Prostate gland (tissue), 2 donors: ENCODE measurements around the gene EPHB2.

ENCODE experiments used
- POLR2A ChIP-seq: fragments of 450-650 bp; IDR thresholded peaks from one replicate; pipeline ENCODE4 v1.6.1; 2016; ENCODE audit warnings: antibody characterized with exemption, mild to moderate bottlenecking
- TF ChIP-seq, protein P1 (sequence below), 4 experiments: fragments of 200-600 bp in 2 of 4; fragments of 450-650 bp in 2 of 4; sonication (generic) in 2 of 4; IDR thresholded peaks; 1 replicate in 3 of 4; 2 replicates in 1 of 4; pipeline ENCODE4 v1.5.1; 2016 to 2019; ENCODE audit warnings: antibody characterized with exemption in 4 of 4, mild to moderate bottlenecking in 2 of 4, moderate library complexity in 2 of 4

DNA sequence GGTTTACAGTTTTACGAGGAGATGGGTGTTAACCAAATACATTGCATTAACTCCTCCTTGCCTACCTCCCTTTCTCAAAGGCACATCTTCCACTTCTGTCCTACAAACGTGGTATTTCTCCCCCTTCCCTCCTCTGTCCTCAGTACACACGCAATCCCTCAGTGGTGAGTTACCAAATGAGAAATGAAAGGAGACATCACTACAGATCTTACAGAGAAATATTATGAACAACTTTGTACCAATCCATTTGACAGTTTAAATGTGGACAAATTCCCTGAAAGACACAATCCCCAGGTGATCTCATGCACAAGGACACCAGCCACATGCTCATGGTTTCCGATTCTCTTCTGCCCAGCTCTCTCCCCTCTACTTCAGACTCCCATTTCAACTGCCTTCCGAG is 255.7 kb downstream of the EPHB2 start:
- TF ChIP-seq, protein P1, sequence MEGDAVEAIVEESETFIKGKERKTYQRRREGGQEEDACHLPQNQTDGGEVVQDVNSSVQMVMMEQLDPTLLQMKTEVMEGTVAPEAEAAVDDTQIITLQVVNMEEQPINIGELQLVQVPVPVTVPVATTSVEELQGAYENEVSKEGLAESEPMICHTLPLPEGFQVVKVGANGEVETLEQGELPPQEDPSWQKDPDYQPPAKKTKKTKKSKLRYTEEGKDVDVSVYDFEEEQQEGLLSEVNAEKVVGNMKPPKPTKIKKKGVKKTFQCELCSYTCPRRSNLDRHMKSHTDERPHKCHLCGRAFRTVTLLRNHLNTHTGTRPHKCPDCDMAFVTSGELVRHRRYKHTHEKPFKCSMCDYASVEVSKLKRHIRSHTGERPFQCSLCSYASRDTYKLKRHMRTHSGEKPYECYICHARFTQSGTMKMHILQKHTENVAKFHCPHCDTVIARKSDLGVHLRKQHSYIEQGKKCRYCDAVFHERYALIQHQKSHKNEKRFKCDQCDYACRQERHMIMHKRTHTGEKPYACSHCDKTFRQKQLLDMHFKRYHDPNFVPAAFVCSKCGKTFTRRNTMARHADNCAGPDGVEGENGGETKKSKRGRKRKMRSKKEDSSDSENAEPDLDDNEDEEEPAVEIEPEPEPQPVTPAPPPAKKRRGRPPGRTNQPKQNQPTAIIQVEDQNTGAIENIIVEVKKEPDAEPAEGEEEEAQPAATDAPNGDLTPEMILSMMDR (IDR thresholded peaks at IDR 0.05): no peak
- TF ChIP-seq POLR2A: no peak
